Posterior vena cava (tissue), 2 donors: ENCODE results near the gene KCTD14. TPM values are rescaled to one million over a fixed set of nuclear protein-coding genes. Genes with fewer than 3 reads are reported as not detected.
"Not testable (repeated sequence)": the region's sequence is repeated elsewhere in the genome, so short reads cannot be mapped to it uniquely, and the experiment has no call there.

Experiments used
- DNase-seq: peaks from one replicate; pipeline ENCODE4 v3.0.0-alpha.2; 2020; ENCODE audit warnings: low spot score
- intact Hi-C, 2 donors: fragments of 100-400 bp; cut with DNase I; formaldehyde crosslinking; loops; one replicate each; pipeline versions ENCODE4 v1.14.1 to v1.14.2; 2022 to 2023
- total RNA-seq, 2 donors: library from RNA; stranded (reverse); fragmentation: NEBNext Ultra II Directional; extraction: Animal tissue kit (Norgen Biotek cat#: 25700); gene quantifications; one replicate each; pipeline ENCODE4 v1.2.1, GENCODE V29; 2021
- donor health status: DM: yes; HTN: yes; CAD: no.
- donor health status: DM: yes; HTN: yes; CAD: no.

KCTD14 gene
- total RNA-seq, 2 donors from 2014 or later = 0.38 to 0.51 TPM

- DNase-seq = no peak
- intact Hi-C loops = no loop called here
Observed at GRCh38 chr11:77993902-77994301, 29.2 kb downstream of the KCTD14 start.

DNA sequence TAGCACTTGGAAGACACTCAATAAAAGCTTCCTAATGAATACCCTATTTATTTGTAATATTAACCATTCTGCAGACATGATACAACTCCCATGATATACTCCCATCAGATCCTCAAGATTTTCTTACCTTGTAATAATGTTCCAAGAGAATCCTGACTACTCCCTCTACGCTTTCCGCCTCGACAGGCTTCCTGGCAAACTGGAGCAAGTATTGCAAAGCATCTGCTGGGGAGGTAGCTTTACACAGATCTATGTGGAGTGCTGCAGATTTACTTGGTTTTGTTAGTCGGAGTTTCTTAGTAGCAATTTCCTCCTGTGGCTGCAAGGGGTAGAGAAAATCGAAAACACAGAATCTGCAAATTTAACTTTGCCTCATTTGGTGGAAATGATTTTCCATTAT is 32.1 kb downstream of the KCTD14 start:
- no peak for DNase-seq
- intact Hi-C loops = no loop called here

DNA sequence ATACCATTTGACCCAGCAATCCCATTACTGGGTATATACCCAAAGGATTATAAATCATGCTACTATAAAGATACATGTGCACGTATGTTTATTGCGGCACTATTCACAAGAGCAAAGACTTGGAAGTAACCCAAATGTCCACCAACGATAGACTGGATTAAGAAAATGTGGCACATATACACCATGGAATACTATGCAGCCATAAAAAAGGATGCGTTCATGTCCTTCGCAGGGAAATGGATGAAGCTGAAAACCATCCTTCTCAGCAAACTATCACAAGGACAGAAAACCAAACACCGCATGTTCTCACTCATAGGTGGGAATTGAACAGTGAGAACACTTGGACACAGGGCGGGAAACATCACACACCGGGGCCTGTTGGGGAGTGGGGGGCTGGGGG is 36.6 kb downstream of the KCTD14 start:
- intact Hi-C loops = not testable (repeated sequence)

GRCh38 chr11:77981346-77981947 is 41.6 kb downstream of the KCTD14 start:
- no peak for DNase-seq
- intact Hi-C loops = no loop called here

More for the DNA sequence above, 36.6 kb downstream of the KCTD14 start:
- not testable (repeated sequence) for DNase-seq

DNA sequence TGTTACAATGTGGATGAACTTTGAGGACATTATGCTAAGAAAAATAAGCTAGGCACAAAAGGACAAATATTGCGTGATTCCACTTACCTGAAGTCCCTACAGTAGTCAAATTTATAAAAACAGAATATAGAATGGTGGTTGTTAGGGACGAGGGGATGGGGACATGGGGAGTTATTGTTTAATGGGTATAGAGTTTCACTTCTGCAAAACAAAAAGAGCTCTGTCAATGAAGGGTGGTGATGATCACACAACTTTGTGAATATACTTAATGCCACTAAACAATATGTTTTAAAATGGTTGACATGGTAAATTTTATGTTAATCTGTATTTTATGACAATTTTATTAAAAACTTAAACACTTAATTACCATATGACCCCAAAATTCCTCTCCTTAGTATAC is 54.7 kb downstream of the KCTD14 start:
- no peak for DNase-seq
- intact Hi-C loops = no loop called here

DNA sequence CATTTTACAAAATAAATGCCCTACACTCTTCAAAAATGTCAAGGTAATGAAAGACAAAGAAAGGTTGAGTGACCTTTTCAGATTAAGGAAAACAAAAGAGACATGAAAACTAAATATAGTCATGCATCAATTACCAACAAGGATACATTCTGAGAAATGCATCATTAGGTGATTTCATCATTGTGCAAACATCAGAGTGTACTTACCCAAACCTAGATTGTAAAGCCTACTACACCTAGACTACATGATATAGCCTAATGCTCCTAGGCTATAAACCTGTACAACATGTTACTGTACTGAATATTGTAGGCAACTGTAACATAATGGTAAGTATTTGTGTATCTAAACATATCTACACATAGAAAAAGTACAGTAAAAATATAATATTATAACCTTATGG is 55.3 kb downstream of the KCTD14 start:
- no peak for DNase-seq
- intact Hi-C loops = no loop called here

- DNase-seq = no peak
Observed at GRCh38 chr11:77967121-77967520, 56.0 kb downstream of the KCTD14 start.

GRCh38 chr11:77966338-77966737 is 56.7 kb downstream of the KCTD14 start:
- DNase-seq = no peak
- intact Hi-C loops = no loop called here

More at GRCh38 chr11:77967121-77967520, 56.0 kb downstream of the KCTD14 start:
- intact Hi-C loops = no loop called here

Other genes with a start within 250 kb of the KCTD14 start
- 10 to 100 TPM; 54.9 to 69.5 TPM for gene RSF1, start 202.6 kb downstream of the KCTD14 start, total RNA-seq
- 10 to 100 TPM; 19.5 to 25.3 TPM for gene AAMDC, start 202.1 kb downstream of the KCTD14 start, total RNA-seq
- gene INTS4, start 28.6 kb downstream of the KCTD14 start, total RNA-seq = 10 to 100 TPM; 20.7 to 22.0 TPM
- gene THRSP, start 40.6 kb upstream of the KCTD14 start, total RNA-seq = not detected
- 100 to 1,000 TPM; 133 to 148 TPM for gene NDUFC2, start 56.6 kb upstream of the KCTD14 start, total RNA-seq
- gene ALG8, start 116.3 kb upstream of the KCTD14 start, total RNA-seq = 10 to 100 TPM; 25.6 to 28.6 TPM
- 10 to 100 TPM; 10.2 to 10.5 TPM for gene KCTD21, start 165.3 kb upstream of the KCTD14 start, total RNA-seq
- gene USP35, start 165.6 kb upstream of the KCTD14 start, total RNA-seq = 10 to 100 TPM; 12.8 to 14.1 TPM